Pancreas (tissue), 10 donors: ENCODE measurements around the gene PIK3R2. TPM values are rescaled to one million over a fixed set of nuclear protein-coding genes. Genes with fewer than 3 reads are reported as not detected.

Source experiments
- ATAC-seq, 4 donors: fragments of 200-7000 bp; cut with Tn5 transposase; one replicate each; pipeline versions ENCODE4 v1.8.0 to v1.9.1; 2020; ENCODE audit warnings: mild to moderate bottlenecking in 4 of 4, moderate library complexity in 4 of 4
- DNase-seq, 6 donors: peaks; one replicate each; pipeline ENCODE4 v3.0.0-alpha.2; 2020
- FAIRE-seq: peaks from 2 replicates; lab custom pipeline; 2012; peaks lifted over from hg19 to GRCh38; lab: Jason Lieb, UNC
- H3K27ac ChIP-seq, 4 donors: fragments of 200-600 bp; sonication (generic); 1 replicate in 3 of 4; 2 replicates in 1 of 4; pipeline versions ENCODE4 v1.5.0 to v1.8.0; 2020
- H3K27me3 ChIP-seq, 4 donors: fragments of 200-600 bp; one replicate each; pipeline ENCODE4 v1.8.0; 2021
- H3K36me3 ChIP-seq, 3 donors: fragments of 200-600 bp; sonication (generic) in 1 of 3; one replicate each; pipeline versions ENCODE4 v1.5.0 to v1.8.0; 2020 to 2021
- H3K4me1 ChIP-seq, 3 donors: fragments of 200-600 bp; one replicate each; pipeline ENCODE4 v1.8.0; 2021
- H3K4me3 ChIP-seq, 4 donors: fragments of 200-600 bp; sonication (generic) in 2 of 4; one replicate each; pipeline versions ENCODE4 v1.5.0 to v1.8.0; 2020 to 2021
- H3K9me3 ChIP-seq, 4 donors: fragments of 200-600 bp; one replicate each; pipeline ENCODE4 v1.8.0; 2021
- CTCF ChIP-seq, 4 donors: fragments of 200-600 bp; sonication (generic) in 3 of 4; IDR thresholded peaks; one replicate each; pipeline versions ENCODE4 v1.5.0 to v1.8.0; 2021; ENCODE audit warnings: antibody characterized with exemption in 4 of 4
- WGBS, 2 donors: extraction: QIAGEN DNeasy Blood & Tissue Kit; methylation state at CpG; one replicate each; pipeline ENCODE4 v1.1.7; 2013; 5-methylcytosine and 5-hydroxymethylcytosine counted together
- intact Hi-C, 3 donors: fragments of 100-400 bp; cut with DNase I; formaldehyde crosslinking; loops; one replicate each; pipeline versions ENCODE4 v1.11.1 to v1.14.2; 2022
- polyA plus RNA-seq, 2 donors: library from polyadenylated mRNA; stranded (reverse); fragments of 200-250 nt; gene quantifications; one replicate each; pipeline ENCODE4 v1.2.3, GENCODE V29; 2013
- total RNA-seq, 6 donors: library from RNA; stranded (reverse); fragmentation: NEBNext Ultra II Directional in 4 of 6; extraction: Animal tissue kit (Norgen Biotek cat#: 25700) in 4 of 6; gene quantifications; one replicate each; pipeline versions ENCODE4 v1.2.1 to v1.2.4, GENCODE V29; 2021 to 2023
- donor health status: healthy with polysubstance abuse.
- donor health status: DM: no; HTN: no; CAD: no; lungs with moderate emphysema.
- donor health status: DM: no; HTN: no; CAD: no.
- donor health status: control.
- donor health status: control.
- donor health status: Bipolar disorder and iron deficiency.
- donor health status: DM: yes; HTN: yes; CAD: no.
- donor health status: DM: no; HTN: no; CAD: no.
- donor health status: DM: no; HTN: no; CAD: no.
- donor health status: DM: yes; HTN: yes; CAD: no.

PIK3R2 gene
- total and polyA plus RNA-seq, 8 donors, result 4.3 to 21.2 (median 11.9) TPM

- H3K9me3 ChIP-seq, result no peaks in the 10 kb centered on the region
- no peak overlapping the region for H3K4me3 ChIP-seq
- no peak for TF ChIP-seq CTCF (IDR thresholded peaks at IDR 0.05)
- ATAC-seq, result no peak
- FAIRE-seq, result no peak
- peaks cover 8 to 21% (median 15%) of the 10 kb centered on the region in 3 donors for H3K4me1 ChIP-seq
- intact Hi-C loops, result no loop called here
- no peaks in the 10 kb centered on the region for H3K27me3 ChIP-seq
- DNase-seq, result no peak
- peaks cover 2 to 33% (median 10%) of the 10 kb centered on the region in 3 donors for H3K36me3 ChIP-seq
- H3K27ac ChIP-seq, result no peak overlapping the region
- WGBS, 2 donors, result 93 to 94% methylated on average over 5 of the region's 5 CpGs
Measured at GRCh38 chr19:18121166-18121565, 31.8 kb upstream of the PIK3R2 start.

GRCh38 chr19:18122424-18122823 is 30.5 kb upstream of the PIK3R2 start:
- FAIRE-seq (no peak), DNase-seq (no peak), ATAC-seq (no peak)
- H3K4me3 ChIP-seq, result no peak overlapping the region
- no peaks in the 10 kb centered on the region for H3K9me3 ChIP-seq
- no peaks in the 10 kb centered on the region for H3K27me3 ChIP-seq
- H3K36me3 ChIP-seq, result peaks cover 2 to 33% (median 10%) of the 10 kb centered on the region in 3 donors
- 88 to 93% methylated on average over 7 of the region's 7 CpGs for WGBS, 2 donors
- intact Hi-C loops, result no loop called here
- peaks cover 8 to 15% (median 11%) of the 10 kb centered on the region in 3 donors for H3K4me1 ChIP-seq
- no peak overlapping the region for H3K27ac ChIP-seq
- TF ChIP-seq CTCF (IDR thresholded peaks at IDR 0.05), result no peak

- no peaks in the 10 kb centered on the region for H3K9me3 ChIP-seq
- no peak for TF ChIP-seq CTCF (IDR thresholded peaks at IDR 0.05)
- no peak overlapping the region for H3K27ac ChIP-seq
- FAIRE-seq, result no peak
- ATAC-seq, result no peak
- 85 to 86% methylated on average over 27 of the region's 27 CpGs for WGBS, 2 donors
- H3K36me3 ChIP-seq, result peaks cover 2 to 39% (median 10%) of the 10 kb centered on the region in 3 donors
- peaks cover 7 to 14% (median 10%) of the 10 kb centered on the region in 3 donors for H3K4me1 ChIP-seq
- no peak for DNase-seq
- intact Hi-C loops, result no loop called here
- no peaks in the 10 kb centered on the region for H3K27me3 ChIP-seq
- no peak overlapping the region for H3K4me3 ChIP-seq
Measured at GRCh38 chr19:18122860-18123795, 29.8 kb upstream of the PIK3R2 start.

DNA sequence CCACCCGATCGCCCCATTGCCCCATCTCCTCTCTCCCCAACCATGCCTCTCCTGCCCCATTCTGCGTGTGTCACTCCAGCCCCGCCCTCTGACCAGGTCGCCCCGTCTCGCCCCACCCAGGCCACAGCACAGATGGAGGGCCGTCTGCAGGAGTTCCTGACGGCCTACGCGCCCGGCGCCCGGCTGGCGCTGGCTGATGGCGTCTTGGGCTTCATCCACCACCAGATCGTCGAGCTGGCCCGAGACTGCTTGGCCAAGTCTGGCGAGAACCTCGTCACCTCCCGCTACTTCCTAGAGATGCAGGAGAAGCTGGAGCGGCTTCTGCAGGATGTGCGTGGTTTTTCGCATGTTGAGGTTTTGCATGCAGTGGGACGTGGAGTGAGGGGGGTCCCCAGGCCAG is 29.1 kb upstream of the PIK3R2 start:
- FAIRE-seq, result no peak
- H3K4me3 ChIP-seq, result no peak overlapping the region
- WGBS, 2 donors, result 86 to 90% methylated on average over 26 of the region's 26 CpGs
- no peak for TF ChIP-seq CTCF (IDR thresholded peaks at IDR 0.05)
- H3K27ac ChIP-seq, result no peak overlapping the region
- H3K9me3 ChIP-seq, result no peaks in the 10 kb centered on the region
- H3K4me1 ChIP-seq, result peaks cover under 1 to 7% (median 5%) of the 10 kb centered on the region in 3 donors
- ATAC-seq, result no peak
- intact Hi-C loops, result no loop called here
- H3K36me3 ChIP-seq, result peaks cover 6 to 46% (median 11%) of the 10 kb centered on the region in 3 donors
- DNase-seq, result no peak
- no peaks in the 10 kb centered on the region for H3K27me3 ChIP-seq

DNA sequence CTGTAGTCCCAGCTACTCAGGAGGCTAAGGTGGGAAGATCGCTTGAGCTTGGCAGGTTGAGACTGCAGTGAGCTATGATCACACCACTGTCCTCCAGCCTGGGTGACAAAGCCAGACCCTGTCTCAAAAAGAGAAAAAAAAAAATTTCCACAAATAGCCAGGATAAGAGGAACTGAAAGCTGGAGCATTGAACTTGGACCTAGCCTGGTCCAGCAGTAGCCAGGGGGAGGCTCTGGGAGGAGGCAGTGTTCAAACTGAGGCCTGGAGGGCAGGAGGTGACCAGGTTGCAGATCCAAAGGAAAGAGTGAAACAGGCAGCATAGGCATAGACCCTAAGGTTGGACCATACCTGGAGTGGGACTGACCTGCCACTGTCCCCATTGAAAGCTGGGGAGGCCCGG is 26.9 kb upstream of the PIK3R2 start:
- TF ChIP-seq CTCF (IDR thresholded peaks at IDR 0.05), result no peak
- DNase-seq (no peak), FAIRE-seq (no peak), ATAC-seq (peak in 1 of 4 donors; percentile 26)
- H3K4me3 ChIP-seq, result no peak overlapping the region
- intact Hi-C loops, result no loop called here
- no peaks in the 10 kb centered on the region for H3K27me3 ChIP-seq
- 71 to 72% methylated on average over 2 of the region's 2 CpGs for WGBS, 2 donors
- H3K27ac ChIP-seq, result no peak overlapping the region
- H3K36me3 ChIP-seq, result peaks cover 11 to 66% (median 21%) of the 10 kb centered on the region in 3 donors
- H3K9me3 ChIP-seq, result no peaks in the 10 kb centered on the region
- no peaks in the 10 kb centered on the region for H3K4me1 ChIP-seq
